Smooth muscle cell (in vitro differentiated cells): ENCODE results near the gene AASDH. TPM values are rescaled to one million over a fixed set of nuclear protein-coding genes. Genes with fewer than 3 reads are reported as not detected.
A peak's percentile ranks its signal among the peaks of the same experiment; 100 is the strongest.

Experiments used
- DNase-seq: peaks from one replicate; lab custom pipeline; 2025; ENCODE audit not compliant: unreplicated experiment; lab: John Stamatoyannopoulos, UW
- H2AFZ ChIP-seq: fragments of 200-600 bp; sonication (generic); 2 replicates; pipeline ENCODE4 v1.6.0; 2016; ENCODE audit warnings: antibody characterized with exemption, low read depth, mild to moderate bottlenecking
- H3F3A ChIP-seq: fragments of 200-600 bp; sonication (generic); 2 replicates; pipeline ENCODE4 v1.6.0; 2017; ENCODE audit warnings: antibody characterized with exemption, low read depth
- H3K27ac ChIP-seq: fragments of 200-600 bp; sonication (generic); 2 replicates; pipeline ENCODE4 v1.5.1; 2016; ENCODE audit warnings: low read depth, mild to moderate bottlenecking
- H3K27me3 ChIP-seq: fragments of 200-600 bp; sonication (generic); 2 replicates; pipeline ENCODE4 v1.6.1; 2016; ENCODE audit warnings: low read depth, mild to moderate bottlenecking
- H3K36me3 ChIP-seq: fragments of 200-600 bp; sonication (generic); 2 replicates; pipeline ENCODE4 v1.5.1; 2016; ENCODE audit warnings: low read depth
- H3K4me1 ChIP-seq: fragments of 200-600 bp; sonication (generic); 2 replicates; pipeline ENCODE4 v1.5.1; 2016; ENCODE audit warnings: low read depth
- H3K4me2 ChIP-seq: fragments of 200-600 bp; sonication (generic); 2 replicates; pipeline ENCODE4 v1.6.0; 2016; ENCODE audit warnings: mild to moderate bottlenecking
- H3K4me3 ChIP-seq: fragments of 200-600 bp; sonication (generic); 2 replicates; pipeline ENCODE4 v1.5.1; 2016; ENCODE audit warnings: mild to moderate bottlenecking
- H3K79me2 ChIP-seq: fragments of 200-600 bp; sonication (generic); 2 replicates; pipeline ENCODE4 v1.6.0; 2016; ENCODE audit warnings: low read depth, mild to moderate bottlenecking
- H3K9ac ChIP-seq: fragments of 200-600 bp; sonication (generic); 2 replicates; pipeline ENCODE4 v1.6.0; 2016; ENCODE audit warnings: low read depth
- H3K9me3 ChIP-seq: fragments of 200-600 bp; sonication (generic); replicated peaks from 2 replicates; pipeline ENCODE4 v1.5.1; 2016; ENCODE audit warnings: low read depth
- H4K20me1 ChIP-seq: fragments of 200-600 bp; sonication (generic); 2 replicates; pipeline ENCODE4 v1.6.0; 2016; ENCODE audit warnings: low read depth
- CTCF ChIP-seq: fragments of 200-600 bp; sonication (generic); IDR thresholded peaks from 2 replicates; pipeline ENCODE4 v1.5.1; 2017; ENCODE audit warnings: borderline replicate concordance, mild to moderate bottlenecking, antibody characterized with exemption; ENCODE audit not compliant: insufficient read depth, poor library complexity, severe bottlenecking
- WGBS: methylation state at CpG from one replicate; pipeline ENCODE4 v1.1.7; 2016; ENCODE audit warnings: low lambda C conversion rate; 5-methylcytosine and 5-hydroxymethylcytosine counted together
- polyA plus RNA-seq: library from polyadenylated mRNA; unstranded; fragments of >200 nt; fragmentation: Nextera tagmentation; extraction: Ambion mirVana; gene quantifications from 2 replicates; pipeline ENCODE4 v1.2.1, GENCODE V29; 2016
- total RNA-seq: library from RNA; depleted of rRNA; stranded (reverse); fragments of >200 nt; gene quantifications from 2 replicates; pipeline ENCODE4 v1.2.3, GENCODE V29; 2014

The AASDH gene
- total and polyA plus RNA-seq, 2 experiments from 2014 or later: 7.7 to 11.3 TPM

DNA sequence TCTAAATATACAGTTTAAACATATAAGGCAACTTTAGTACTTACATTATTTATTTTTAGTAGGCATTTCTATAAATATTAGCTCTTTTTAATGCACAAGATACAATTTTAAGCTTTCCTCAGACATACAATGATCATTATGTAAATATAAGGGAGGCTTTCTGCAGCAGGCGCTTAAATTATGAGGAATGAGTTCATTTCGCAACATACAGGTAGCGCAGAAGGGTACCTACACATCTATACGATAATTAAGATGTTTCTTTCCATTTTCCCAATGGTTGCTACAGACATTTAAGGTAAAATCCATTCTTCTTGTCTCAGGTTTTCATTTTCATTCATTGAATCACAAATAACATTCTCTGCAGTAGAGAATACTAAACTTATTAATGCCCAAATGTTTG, 1.2 kb downstream of the AASDH start:
- peaks cover 8% of the 10 kb centered on the region for H3K4me1 ChIP-seq
- peak overlapping the region; percentile 94 for H3K27ac ChIP-seq
- H4K20me1 ChIP-seq: no peaks in the 10 kb centered on the region
- H3K79me2 ChIP-seq: peaks cover 30% of the 10 kb centered on the region
- H3K4me3 ChIP-seq: peak overlapping the region; percentile 81
- WGBS: 92% methylated on average over 4 of the region's 4 CpGs
- no peaks in the 10 kb centered on the region for H3K36me3 ChIP-seq
- no peaks in the 10 kb centered on the region for H3K9me3 ChIP-seq
- no peak for TF ChIP-seq CTCF
- peak overlapping the region; percentile 56 for H2AFZ ChIP-seq
- H3F3A ChIP-seq: no peaks in the 10 kb centered on the region
- no peak overlapping the region for H3K9ac ChIP-seq
- no peaks in the 10 kb centered on the region for H3K27me3 ChIP-seq
- H3K4me2 ChIP-seq: peak overlapping the region; percentile 81
- no peak for DNase-seq

DNA sequence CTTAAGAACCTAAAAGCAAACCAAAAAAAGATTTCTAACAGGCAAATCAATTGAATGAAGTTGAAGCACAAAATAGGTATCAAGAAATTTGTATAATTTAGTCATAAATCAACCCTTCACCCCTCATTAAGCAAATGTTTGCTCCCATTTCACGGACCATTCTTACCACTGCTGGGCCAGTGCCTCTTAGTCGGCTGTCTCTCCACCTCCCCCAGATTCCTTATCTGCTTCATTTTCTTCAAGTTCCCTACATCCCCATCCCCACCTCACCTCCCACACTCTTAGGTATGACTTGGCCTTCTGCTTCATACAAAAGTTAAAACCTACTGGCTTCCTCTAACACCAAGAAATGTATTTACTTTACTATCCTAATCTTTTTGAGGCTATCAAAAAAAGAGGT, 11.8 kb downstream of the AASDH start:
- H2AFZ ChIP-seq: no peak overlapping the region
- 85% methylated on average over 2 of the region's 2 CpGs for WGBS
- no peak overlapping the region for H3K4me3 ChIP-seq
- H3K79me2 ChIP-seq: no peaks in the 10 kb centered on the region
- no peaks in the 10 kb centered on the region for H3K36me3 ChIP-seq
- no peaks in the 10 kb centered on the region for H3K4me1 ChIP-seq
- no peak for TF ChIP-seq CTCF
- H3K4me2 ChIP-seq: no peak overlapping the region
- no peak for DNase-seq
- no peaks in the 10 kb centered on the region for H3F3A ChIP-seq
- no peaks in the 10 kb centered on the region for H3K27me3 ChIP-seq
- H3K9ac ChIP-seq: no peak overlapping the region
- no peak overlapping the region for H3K27ac ChIP-seq
- no peaks in the 10 kb centered on the region for H3K9me3 ChIP-seq
- H4K20me1 ChIP-seq: no peaks in the 10 kb centered on the region

GRCh38 chr4:56374956-56375355, 12.3 kb downstream of the AASDH start:
- no peak overlapping the region for H3K4me2 ChIP-seq
- H3K27ac ChIP-seq: no peak overlapping the region
- H3K9ac ChIP-seq: no peak overlapping the region
- no peaks in the 10 kb centered on the region for H3K27me3 ChIP-seq
- H2AFZ ChIP-seq: no peak overlapping the region
- H4K20me1 ChIP-seq: no peaks in the 10 kb centered on the region
- no peak overlapping the region for H3K4me3 ChIP-seq
- H3K79me2 ChIP-seq: no peaks in the 10 kb centered on the region
- TF ChIP-seq CTCF: no peak
- no peaks in the 10 kb centered on the region for H3K4me1 ChIP-seq
- no peaks in the 10 kb centered on the region for H3K36me3 ChIP-seq
- H3F3A ChIP-seq: no peaks in the 10 kb centered on the region
- DNase-seq: no peak
- 100% methylated on average over 1 of the region's 1 CpG for WGBS
- H3K9me3 ChIP-seq: no peaks in the 10 kb centered on the region

DNA sequence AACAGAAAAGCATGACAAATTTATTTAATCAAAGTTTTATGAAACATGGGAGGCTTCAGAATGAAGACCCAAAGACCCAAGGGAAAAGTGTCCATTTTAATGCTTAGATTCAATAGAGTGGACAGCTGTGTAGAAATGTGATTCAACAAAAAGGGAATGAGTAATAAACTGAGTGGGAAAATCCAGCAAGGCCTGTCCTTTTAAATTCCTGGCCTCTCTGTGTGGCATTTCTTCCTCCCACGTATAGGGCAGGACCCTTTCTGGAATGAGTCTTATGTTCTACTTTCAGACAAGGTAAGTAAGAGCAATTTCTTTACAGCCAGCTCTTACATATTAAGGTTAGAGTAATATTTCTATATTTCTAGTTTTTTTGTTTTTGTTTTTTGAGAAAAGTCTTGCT, 14.5 kb downstream of the AASDH start:
- H3K9me3 ChIP-seq: no peaks in the 10 kb centered on the region
- no peaks in the 10 kb centered on the region for H3K27me3 ChIP-seq
- H4K20me1 ChIP-seq: no peaks in the 10 kb centered on the region
- no peaks in the 10 kb centered on the region for H3K36me3 ChIP-seq
- no peak overlapping the region for H3K9ac ChIP-seq
- H3K4me3 ChIP-seq: no peak overlapping the region
- H3F3A ChIP-seq: no peaks in the 10 kb centered on the region
- WGBS: 13% methylated on average over 1 of the region's 1 CpG
- H3K79me2 ChIP-seq: no peaks in the 10 kb centered on the region
- TF ChIP-seq CTCF: no peak
- no peak for DNase-seq
- no peak overlapping the region for H2AFZ ChIP-seq
- H3K27ac ChIP-seq: peak overlapping the region; percentile 46
- no peak overlapping the region for H3K4me2 ChIP-seq
- no peaks in the 10 kb centered on the region for H3K4me1 ChIP-seq
